Myocyte (in vitro differentiated cells): ENCODE results near the gene GPHN. TPM values are rescaled to one million over a fixed set of nuclear protein-coding genes. Genes with fewer than 3 reads are reported as not detected.
"Not testable (repeated sequence)": the region's sequence is repeated elsewhere in the genome, so short reads cannot be mapped to it uniquely, and the experiment has no call there.

Experiments
- DNase-seq: peaks from one replicate; pipeline ENCODE4 v3.0.0-alpha.2; 2012; ENCODE audit warnings: low read depth
- total RNA-seq: library from RNA; depleted of rRNA; stranded (reverse); fragments of >200 nt; gene quantifications from 2 replicates; pipeline ENCODE4 v1.2.3, GENCODE V29; 2014

Gene GPHN
- total RNA-seq, 1 donor from 2014 or later = 6.0 TPM

DNA sequence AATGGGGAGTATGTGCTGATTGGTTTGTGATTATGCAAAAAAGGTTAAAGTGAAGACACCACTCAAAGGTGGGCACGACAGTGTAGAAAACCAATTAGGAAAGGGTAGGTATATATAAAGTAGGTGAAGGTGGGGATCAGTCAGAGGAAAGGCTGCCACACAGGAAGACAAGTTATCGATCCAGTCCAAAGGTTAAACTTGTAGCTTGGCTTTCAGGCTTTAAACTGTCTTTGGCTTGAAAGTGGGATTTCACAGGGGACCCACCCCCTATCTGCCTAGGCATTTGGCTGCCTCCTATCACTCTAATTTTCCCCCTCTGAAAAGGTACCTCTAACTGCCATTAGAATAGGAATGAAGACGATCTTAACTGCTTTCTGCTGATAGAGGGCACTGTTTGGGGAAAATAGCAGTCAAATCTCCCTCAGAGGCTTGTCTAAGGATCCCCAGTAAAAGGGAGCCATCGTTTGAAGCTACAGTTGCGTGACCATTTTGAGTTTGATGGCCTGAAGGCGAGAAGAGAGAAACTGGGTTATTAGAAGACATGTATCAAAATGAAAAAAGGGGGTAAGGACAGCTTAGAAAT is 250.2 kb downstream of the GPHN start:
- DNase-seq = no peak

GRCh38 chr14:66772146-66772545 is 264.2 kb downstream of the GPHN start:
- no peak for DNase-seq

GRCh38 chr14:66782853-66783252 is 274.9 kb downstream of the GPHN start:
- no peak for DNase-seq

- no peak for DNase-seq
Observed at GRCh38 chr14:66790101-66790500, 282.2 kb downstream of the GPHN start.

DNA sequence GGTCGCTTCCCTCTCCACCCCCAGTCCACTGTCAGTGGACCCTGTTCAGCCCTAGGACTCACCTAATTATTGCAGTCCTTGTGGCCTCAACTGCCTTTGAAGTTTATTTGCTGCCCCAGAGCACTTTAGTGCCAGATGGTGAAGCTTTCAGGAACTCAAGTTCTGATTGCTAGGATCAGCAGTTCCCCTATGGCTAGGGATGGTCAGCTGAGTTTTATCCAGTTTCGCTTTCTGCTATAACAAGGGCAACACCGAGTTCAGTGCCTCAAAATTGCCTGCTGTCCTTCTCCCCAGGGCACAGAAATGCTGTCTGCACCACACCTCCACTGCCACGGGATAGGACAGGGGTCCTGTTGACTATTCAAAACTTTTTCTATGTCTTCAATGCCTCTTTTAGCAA is 295.0 kb downstream of the GPHN start:
- no peak for DNase-seq

DNA sequence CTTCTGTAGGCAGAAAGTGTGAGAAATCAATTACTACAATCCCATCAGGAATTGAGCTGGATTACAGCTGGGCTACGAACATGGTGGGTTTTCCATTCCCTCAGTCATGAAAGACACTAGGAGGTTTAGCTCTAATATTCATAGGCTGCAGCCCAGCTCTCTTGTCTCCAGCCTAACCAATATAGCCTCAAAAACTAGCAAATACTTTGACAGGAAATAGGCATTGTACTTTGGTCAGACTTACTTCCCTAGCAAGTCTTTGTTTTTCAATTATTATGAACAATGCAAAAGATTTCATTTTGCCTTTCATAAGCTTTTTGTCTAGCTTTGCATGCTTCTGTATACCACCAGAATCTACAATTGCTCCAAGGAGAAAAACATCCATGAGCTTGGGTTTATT is 296.2 kb downstream of the GPHN start:
- no peak for DNase-seq

DNA sequence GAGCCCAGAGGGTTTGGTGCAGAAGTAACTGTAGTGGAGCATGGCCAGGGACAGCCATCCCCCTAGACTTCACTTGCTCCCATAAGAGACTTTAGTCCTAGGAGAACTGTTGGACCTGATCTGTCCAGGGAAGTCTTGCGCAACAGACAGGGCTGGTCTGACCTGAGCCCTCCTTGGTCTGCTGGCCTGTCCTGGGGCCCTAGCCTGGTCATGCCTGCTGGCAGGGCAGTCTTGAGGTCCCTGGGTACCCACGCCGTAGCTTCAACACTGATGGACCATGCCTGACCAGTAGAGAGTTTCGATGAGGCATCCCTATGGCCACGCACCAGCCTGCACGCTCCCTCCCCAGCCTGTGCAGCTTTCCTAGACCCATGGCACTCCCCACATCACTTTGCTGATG is 305.7 kb downstream of the GPHN start:
- no peak for DNase-seq

DNA sequence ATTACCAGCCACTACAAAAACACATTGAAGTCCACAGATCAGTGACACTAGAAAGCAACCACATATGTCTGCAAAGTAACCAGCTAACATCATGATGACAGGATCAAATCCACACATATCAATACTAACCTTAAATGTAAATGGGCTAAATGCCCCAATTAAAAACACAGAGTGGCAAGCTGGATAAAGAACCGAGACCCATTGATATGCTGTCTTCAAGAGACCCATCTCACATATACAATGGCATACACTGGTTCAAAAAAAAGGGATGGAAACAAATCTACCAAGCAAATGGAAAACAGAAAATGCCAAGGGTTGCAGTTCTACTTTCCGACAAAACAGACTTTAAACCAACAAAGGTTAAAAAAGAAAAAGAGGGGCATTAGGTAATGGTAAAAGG is 307.7 kb downstream of the GPHN start:
- peak; percentile 2 for DNase-seq

DNA sequence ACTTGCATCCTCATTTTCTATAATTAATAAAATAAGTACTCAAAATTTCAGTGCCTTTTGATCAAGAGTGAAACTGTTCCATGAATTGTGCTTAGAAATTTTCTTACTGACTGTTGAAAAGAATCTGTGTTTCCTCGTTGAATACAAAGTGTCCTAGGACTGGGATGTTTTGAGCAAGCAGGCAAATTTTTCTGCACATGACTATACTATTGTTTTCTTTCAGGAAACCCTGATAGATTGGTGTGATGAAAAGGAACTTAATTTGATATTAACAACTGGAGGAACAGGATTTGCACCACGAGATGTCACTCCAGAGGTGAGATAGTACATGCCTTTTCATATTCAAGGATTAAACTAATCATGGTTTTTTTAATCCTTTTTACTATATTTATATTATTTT is 316.3 kb downstream of the GPHN start:
- no peak for DNase-seq

- DNase-seq = no peak
Observed at GRCh38 chr14:66827182-66827581, 319.2 kb downstream of the GPHN start.

DNA sequence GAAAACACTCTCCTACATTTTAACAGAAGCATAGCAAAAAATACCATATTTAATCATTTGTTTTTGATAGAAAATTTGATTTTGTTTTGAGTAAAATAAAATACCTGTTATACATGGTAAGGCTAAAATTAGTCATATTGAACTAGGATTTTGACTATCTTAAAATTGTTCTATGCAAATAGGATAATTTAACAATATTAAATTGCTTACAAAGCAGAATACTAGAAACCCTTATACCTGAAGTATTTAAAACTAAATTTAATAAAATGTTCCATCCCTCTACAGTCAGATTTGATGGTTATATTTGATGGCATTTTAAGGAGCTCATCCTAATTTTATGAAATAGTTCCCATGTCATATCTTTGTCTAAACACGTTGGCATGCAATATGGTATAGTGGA is 323.2 kb downstream of the GPHN start:
- DNase-seq = no peak

DNA sequence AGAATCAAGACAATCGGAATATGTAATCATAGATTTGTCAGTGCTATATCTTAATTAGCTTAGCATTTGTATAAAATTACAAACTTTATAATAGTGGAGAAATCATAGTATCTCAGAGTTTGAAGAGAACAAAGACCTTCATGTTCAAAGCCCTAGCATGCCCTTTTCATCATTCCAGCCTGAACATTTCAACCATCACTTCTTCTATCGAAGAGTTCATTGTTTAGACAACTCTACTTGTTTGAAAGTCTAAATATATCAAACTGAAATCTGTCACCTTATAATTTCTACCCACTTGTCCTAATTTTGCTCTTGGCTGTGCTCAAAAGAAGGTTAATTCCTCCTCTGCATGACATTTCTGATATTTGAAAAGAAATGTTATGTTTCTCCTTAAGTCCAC is 325.9 kb downstream of the GPHN start:
- no peak for DNase-seq

DNA sequence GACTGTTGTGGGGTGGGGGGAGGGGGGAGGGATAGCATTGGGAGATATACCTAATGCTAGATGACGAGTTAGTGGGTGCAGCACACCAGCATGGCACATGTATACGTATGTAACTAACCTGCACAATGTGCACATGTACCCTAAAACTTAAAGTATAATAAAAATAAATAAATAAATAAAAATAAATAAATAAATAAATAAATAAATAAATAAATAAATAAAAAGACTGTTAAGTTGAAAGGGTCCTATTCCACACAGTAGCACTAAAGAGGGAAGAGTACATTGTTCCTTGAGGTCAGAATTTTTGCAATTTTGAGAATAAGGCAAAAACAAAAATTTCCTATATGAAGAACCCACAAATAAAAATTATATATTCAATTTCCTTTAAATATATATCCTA is 329.5 kb downstream of the GPHN start:
- not testable (repeated sequence) for DNase-seq

DNA sequence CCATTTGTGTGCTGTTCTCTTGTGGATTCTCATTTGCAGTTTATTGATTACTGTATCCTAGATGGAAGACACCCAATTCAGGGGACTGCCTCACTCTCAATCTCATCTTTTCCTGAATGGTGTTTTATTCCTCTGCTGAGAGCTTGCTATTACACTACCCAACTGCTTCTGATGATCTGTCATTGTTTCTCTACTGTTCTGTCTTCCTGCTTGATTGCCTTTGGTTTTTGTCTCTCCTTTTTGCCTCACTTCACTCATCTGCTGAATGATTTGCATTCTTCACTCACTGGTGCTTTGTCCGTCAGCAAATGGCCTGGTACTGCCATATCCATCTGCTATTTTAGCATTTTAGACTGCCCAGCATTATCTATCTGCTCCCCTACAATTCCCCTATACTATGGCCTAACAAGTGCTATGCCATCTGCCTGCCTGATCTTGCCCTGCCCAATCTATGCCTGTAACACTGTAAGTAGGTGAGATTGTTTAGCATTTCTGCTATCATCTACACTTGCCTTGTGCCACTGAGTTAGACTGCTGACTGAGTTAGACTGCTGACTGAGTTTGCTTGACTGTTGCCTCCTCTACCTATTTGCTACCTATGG is 335.1 kb downstream of the GPHN start:
- DNase-seq = no peak

DNA sequence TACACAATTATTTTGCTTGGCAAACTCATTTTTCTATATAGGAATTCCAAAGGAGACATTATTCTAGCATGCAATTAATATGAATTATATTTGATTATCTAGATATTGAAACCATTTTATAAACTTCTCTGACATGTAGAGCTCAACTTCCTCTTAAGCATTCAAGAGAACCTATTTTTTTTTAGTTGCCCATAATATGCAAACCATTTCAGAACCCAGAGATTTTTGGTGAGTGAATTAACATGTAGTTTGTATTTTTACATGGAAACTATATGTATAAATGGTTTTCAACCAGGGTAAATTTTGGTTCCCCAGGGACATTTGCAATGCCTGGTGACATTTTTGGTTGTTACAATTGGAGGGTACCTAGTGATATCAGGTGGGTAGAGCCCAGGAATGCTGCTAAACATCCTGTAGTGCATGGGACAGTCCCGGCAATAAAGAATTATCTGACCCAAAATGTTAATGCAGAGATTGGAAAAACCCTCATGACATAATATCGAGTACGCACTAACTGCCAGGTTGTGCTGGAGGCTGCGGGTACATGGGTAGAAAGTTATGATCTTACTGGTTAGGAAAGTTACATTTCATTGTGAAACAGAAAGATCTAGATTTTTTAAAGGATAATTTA is 342.4 kb downstream of the GPHN start:
- DNase-seq = no peak

DNA sequence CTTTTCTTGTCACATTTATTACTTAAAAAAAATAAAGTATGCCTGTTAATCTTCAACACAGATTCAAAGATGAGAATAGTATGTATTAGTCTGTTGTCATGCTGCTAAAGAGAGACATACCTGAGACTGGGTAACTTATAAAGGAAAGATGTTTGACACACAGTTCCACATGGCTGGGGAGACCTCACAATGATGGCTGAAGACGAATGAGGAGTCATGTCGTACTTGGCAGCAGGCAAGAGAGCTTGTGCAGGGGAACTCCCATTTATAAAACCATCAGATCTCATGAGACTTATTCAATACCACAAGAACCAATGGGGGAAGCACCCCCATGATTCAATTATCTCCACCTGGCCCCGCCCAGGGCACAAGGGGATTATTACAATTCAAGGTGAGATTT is 345.4 kb downstream of the GPHN start:
- no peak for DNase-seq

DNA sequence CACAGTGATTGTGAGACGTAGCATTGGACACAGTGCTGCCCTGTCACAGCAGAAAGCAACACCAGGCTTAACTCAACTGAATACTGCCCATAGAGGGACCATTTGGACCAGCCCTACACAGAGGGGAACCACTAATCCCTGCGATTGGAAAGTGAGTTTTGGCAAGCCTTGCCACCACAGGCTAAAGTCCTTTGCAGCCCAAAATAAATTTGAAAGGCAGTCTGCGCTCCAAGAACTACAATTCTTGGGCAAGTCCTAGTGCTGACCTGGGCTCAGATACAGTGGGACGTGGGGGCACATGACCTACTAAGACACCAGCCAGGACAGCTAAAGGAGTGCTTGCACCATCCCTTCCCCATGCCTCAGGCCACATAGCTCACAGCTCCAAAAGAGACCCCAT is 349.9 kb downstream of the GPHN start:
- DNase-seq = no peak

- DNase-seq = no peak
Observed at GRCh38 chr14:66859063-66859671, 351.2 kb downstream of the GPHN start.

GRCh38 chr14:66881596-66881995 is 373.6 kb downstream of the GPHN start:
- DNase-seq = no peak

DNA sequence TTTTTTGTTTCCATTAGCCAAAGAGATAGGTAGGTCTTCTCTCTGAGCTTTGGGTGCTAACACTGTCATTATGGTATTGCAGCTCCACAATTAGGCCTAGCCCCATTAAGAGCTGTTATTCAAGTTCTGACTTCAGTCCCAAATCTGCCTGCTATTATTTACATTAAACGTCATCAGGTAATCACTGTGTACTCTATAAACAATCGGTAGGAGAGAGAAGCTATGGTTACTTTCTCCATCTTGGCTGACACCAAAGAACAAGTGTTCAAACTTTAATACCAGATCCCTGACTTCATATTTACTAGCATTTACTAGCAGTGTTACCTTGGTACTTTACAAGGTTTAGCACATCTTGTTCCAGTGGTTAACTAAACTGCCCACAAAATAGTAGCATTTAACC is 376.2 kb downstream of the GPHN start:
- no peak for DNase-seq

DNA sequence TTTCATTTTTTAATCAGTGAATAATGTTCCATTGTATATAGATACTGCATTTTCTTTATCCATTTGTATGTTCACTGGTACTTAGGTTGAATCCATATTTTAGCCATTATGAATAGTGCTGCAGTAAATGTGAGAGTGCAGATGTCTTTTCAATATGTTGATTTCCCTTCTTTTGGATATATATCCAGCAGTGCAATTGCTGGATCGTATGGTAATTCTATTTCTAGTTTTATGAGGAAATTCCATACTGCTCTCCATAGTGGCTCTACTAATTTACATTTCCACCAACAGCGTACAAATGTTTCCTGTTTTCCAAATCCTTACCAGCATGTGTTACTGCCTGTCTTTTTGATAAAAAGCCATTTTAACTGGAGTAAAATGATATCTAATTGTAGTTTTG is 392.8 kb downstream of the GPHN start:
- DNase-seq = no peak

- no peak for DNase-seq
Observed at GRCh38 chr14:66910311-66910840, 402.4 kb downstream of the GPHN start.
